Cardiac septum (tissue), 1 donor: ENCODE results near the gene TSPAN12. TPM values are rescaled to one million over a fixed set of nuclear protein-coding genes. Genes with fewer than 3 reads are reported as not detected.

ENCODE experiments used
- DNase-seq: peaks from one replicate; pipeline ENCODE4 v3.0.0-alpha.2; 2020; ENCODE audit warnings: low spot score
- intact Hi-C: fragments of 100-400 bp; cut with DNase I; formaldehyde crosslinking; loops from one replicate; pipeline ENCODE4 v1.14.0; 2022
- total RNA-seq: library from RNA; stranded (reverse); fragmentation: NEBNext Ultra II Directional; extraction: Animal tissue kit (Norgen Biotek cat#: 25700); gene quantifications from one replicate; pipeline ENCODE4 v1.2.1, GENCODE V29; 2021
- donor health status: DM: no; HTN: no; CAD: no.

Gene TSPAN12
- total RNA-seq, 1 donor from 2014 or later, result 54.9 TPM

GRCh38 chr7:120856198-120856597 lies 1.7 kb downstream of the TSPAN12 start:
- intact Hi-C loops, result loop anchor here (2.0 to 5.0 kb wide), 3 partner anchors 51 to 226 kb away; partner anchors contain the start of gene ING3
- no peak for DNase-seq

DNA sequence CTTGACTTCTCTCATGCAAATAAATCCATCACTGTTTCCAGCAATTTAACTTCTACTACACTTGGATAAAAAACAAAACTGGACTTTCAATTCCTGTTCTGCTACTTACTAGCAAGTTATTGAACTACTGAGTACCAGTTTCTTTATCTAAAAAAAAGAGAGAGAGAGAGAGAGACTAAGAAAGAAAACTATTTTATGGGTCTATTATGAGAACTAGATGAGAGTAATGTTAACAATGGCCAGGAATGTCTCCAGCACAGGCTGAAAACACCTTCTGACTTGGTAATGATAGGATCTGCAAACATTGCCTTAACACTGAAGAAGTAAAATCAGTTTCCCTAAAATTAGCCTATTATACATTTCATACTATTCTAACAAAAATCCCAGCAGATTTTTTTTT lies 5.2 kb downstream of the TSPAN12 start:
- DNase-seq, result no peak
- intact Hi-C loops, result no loop called here

GRCh38 chr7:120843109-120843508 lies 14.8 kb downstream of the TSPAN12 start:
- no peak for DNase-seq
- intact Hi-C loops, result no loop called here

- DNase-seq, result no peak
- intact Hi-C loops, result no loop called here
These were observed 15.8 kb downstream of the TSPAN12 start for GRCh38 chr7:120842121-120842621.

GRCh38 chr7:120841608-120842007 lies 16.3 kb downstream of the TSPAN12 start:
- no peak for DNase-seq
- intact Hi-C loops, result no loop called here

- intact Hi-C loops, result no loop called here
- no peak for DNase-seq
These were observed 19.7 kb downstream of the TSPAN12 start for GRCh38 chr7:120838281-120838682.

DNA sequence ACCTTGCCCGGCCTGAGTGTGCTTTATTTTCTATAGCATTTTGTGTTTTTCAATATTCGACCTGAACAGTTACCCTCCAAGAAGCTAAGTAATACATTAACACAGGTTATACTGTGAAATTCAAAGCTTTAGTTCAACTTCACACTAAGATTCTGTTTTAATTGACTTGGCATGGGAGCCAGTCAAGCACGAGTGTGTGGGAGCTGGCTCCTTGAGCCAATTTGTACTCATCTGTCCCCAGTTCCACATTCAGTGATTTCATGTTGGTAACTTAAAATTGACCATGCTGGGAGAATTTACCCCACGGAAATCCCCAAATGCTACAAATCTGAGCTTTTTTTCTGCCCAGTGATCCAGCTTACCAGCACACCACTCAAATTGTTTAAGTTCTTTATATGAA lies 20.3 kb downstream of the TSPAN12 start:
- intact Hi-C loops, result no loop called here
- no peak for DNase-seq

DNA sequence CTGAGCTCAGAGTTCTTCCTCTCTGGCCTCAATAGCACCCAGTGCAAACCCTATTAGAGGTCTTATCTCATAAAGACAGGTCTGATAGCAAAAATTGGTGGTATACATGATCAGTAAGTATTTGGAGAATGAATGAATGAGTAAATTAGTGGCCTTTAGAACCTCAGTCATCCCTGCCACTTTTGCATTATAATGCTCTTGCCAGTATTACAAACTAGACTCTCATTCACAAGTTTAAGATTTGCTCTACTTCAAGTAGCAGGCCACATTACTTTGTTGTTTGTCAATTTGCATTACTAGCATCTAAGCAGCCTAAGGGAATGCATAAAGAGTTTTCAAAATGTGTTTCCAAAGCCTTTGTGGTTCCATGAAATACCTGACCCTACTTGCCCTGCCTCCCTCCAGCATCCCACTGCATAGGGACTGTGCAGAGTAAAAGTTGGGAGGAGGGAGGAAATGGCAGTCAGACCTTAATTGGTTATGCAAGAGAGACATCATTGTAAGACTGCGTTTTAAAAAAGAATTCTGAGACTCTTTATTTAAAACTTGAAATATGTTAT lies 21.3 kb downstream of the TSPAN12 start:
- intact Hi-C loops, result no loop called here

DNA sequence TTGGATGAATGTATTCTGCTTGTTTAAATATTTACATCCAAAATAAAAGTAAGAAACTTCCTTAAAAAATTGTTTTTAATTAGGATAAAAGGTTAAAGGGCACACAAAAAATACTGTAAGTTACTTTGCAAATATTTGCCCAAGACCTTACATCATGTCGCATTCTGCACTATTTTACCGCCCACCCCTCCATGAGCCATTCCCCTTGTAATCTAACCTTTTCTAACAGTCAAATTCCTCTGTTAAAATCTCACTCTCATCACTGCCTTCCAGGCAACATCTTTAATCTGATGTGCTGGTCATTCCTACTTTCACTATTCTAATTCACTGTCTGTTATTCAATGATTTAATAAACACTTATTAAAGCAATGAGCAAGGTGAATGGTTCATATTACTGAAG lies 23.2 kb downstream of the TSPAN12 start:
- intact Hi-C loops, result no loop called here
- no peak for DNase-seq

More for the DNA sequence above, 21.3 kb downstream of the TSPAN12 start:
- DNase-seq, result no peak

- intact Hi-C loops, result no loop called here
- no peak for DNase-seq
These were observed 24.4 kb downstream of the TSPAN12 start for GRCh38 chr7:120833546-120833945.

- intact Hi-C loops, result no loop called here
- no peak for DNase-seq
These were observed 25.1 kb downstream of the TSPAN12 start for GRCh38 chr7:120832803-120833202.

GRCh38 chr7:120831260-120831659 lies 26.7 kb downstream of the TSPAN12 start:
- no peak for DNase-seq
- intact Hi-C loops, result no loop called here

DNA sequence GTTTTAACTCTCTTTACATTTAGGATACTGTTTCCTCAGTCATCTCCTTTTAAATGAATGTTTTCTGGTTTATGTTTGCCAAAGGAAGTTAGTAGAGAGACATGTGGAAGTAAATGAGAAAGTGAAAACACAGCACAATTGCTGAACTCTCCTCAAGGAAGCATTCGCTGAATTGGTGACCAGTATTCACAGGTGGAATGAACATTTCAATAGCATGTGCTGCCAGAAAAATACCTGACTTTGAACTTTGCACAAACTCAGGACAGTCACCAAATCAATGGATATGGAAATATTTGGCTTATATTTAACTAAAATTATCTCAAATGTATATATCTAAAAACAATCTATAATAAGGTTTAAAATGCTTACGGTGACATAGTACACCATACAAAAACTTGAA lies 28.5 kb downstream of the TSPAN12 start:
- DNase-seq, result no peak
- intact Hi-C loops, result no loop called here

GRCh38 chr7:120828528-120828927 lies 29.4 kb downstream of the TSPAN12 start:
- DNase-seq, result no peak
- intact Hi-C loops, result no loop called here

GRCh38 chr7:120827371-120828118 lies 30.4 kb downstream of the TSPAN12 start:
- DNase-seq, result no peak
- intact Hi-C loops, result no loop called here

DNA sequence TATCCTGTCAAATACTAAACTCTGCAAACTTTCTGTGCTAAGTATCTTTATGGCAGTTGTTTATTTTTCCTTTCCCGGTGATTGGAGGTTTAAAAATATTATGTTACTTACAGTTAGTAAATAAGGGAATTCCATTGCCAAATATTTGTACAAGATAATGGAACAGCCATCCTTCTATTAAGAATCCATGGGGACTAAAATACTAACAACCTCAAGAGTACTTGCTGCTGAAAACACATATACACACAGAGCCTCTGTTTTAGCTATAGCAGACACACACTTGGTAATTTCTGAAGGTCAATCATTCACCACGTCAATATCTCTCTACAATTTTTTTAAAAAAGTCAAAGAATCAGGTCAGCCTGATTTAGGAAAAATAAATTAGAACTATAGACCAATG lies 32.4 kb downstream of the TSPAN12 start:
- no peak for DNase-seq
- intact Hi-C loops, result no loop called here

DNA sequence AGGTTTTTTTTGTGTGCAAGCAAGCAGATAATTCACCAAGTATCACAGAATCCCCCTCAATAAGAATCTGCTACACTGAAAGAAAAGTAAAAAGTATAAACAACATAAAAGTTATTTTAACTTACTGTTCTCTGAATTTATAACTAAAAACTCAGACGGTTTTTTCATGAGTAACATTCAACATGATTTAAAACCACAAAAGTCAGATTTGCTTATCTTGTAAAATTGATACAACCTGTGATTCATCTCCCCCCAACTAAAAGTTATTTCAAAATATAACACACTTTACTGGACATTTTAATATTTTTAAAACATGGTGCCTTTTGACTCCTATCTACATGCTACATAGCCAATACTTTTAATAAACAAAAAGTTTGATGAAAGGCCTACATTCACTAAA lies 32.8 kb downstream of the TSPAN12 start:
- no peak for DNase-seq
- intact Hi-C loops, result no loop called here

DNA sequence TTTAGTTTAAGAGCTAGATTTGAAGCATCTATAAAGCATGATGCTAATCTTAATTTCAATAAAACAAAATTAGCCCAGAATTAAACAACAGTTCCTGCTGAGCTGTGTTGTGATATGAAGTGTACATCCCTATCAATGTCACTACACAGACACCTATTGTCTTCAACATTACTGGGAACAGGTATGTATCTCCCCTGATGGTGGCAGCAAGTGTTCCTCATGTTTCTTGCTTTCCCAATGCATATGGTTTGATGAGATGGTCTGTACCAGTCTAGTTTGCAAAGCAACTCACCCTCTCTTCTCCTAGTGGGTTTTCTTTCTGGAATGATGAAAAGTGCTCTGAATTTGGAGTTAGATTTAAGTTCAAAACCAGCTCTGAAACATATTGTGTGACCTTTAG lies 38.1 kb downstream of the TSPAN12 start:
- DNase-seq, result no peak
- intact Hi-C loops, result no loop called here

DNA sequence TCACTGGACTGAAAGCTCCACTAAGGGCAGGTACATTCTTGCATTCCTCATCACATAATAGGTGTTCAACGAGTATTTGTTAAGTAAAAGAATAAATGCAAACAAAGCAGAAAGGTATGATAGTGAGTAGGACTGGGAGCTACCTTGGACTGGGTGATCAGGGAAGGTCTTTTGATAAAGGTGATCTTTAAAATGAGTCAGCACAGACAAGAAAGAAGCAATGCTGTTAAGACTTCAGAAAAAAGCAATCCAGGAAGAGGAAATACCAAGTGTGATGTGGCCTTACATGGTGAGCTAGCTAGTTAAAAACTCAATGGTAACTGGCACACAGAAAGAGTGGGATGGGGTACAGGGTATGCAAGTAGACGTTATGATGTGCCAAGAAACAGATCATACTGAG lies 40.1 kb downstream of the TSPAN12 start:
- intact Hi-C loops, result no loop called here
- no peak for DNase-seq

GRCh38 chr7:120814253-120814939 lies 43.5 kb downstream of the TSPAN12 start:
- DNase-seq, result no peak
- intact Hi-C loops, result no loop called here
